Suprapubic skin (tissue), 4 donors: Measurements from ENCODE around the gene NUP50.

Source experiments
- EP300 ChIP-seq: sonication (generic); formaldehyde crosslinking; IDR thresholded peaks from one replicate; pipeline ENCODE4 v1.6.1; 2017; ENCODE audit warnings: antibody characterized with exemption
- POLR2A ChIP-seq, 2 donors: fragments of 450-650 bp; IDR thresholded peaks; one replicate each; pipeline ENCODE4 v1.6.1; 2017; ENCODE audit warnings: antibody characterized with exemption in 2 of 2, mild to moderate bottlenecking in 2 of 2, moderate library complexity in 2 of 2
- POLR2AphosphoS5 ChIP-seq, 3 donors: sonication (generic); formaldehyde crosslinking; IDR thresholded peaks; one replicate each; pipeline ENCODE4 v1.6.1; 2017; ENCODE audit warnings: antibody characterized with exemption in 3 of 3
- TF ChIP-seq, protein P1 (sequence below), 2 donors: fragments of 200-600 bp in 1 of 2; fragments of 450-650 bp in 1 of 2; sonication (generic) in 1 of 2; IDR thresholded peaks; one replicate each; pipeline ENCODE4 v1.5.1; 2016 to 2019; ENCODE audit warnings: antibody characterized with exemption in 2 of 2, mild to moderate bottlenecking in 1 of 2, moderate library complexity in 1 of 2

DNA sequence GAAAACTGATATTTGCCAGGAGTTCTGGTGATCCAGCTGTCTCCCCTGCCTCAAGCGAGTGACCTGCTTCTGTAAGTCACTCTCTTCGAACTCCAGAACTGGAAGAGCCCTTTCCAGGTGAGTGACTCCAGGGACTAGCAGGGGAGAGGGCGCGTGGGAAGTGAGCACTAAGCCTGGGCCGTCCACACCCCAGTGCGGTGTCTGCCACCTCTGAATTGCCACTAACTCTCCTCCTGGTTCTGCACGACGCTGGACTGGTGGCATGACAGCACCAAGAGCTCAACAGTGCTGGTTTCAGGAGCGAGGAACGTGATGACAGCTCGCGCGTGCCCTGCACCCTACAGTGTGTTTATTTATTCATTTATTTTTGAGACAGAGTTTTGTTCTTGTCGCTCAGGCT, 54.1 kb downstream of the NUP50 start:
- TF ChIP-seq POLR2AphosphoS5 (IDR thresholded peaks at IDR 0.05) (no peak), EP300 (no peak), POLR2A (IDR thresholded peaks at IDR 0.05) (no peak)
- TF ChIP-seq, protein P1, sequence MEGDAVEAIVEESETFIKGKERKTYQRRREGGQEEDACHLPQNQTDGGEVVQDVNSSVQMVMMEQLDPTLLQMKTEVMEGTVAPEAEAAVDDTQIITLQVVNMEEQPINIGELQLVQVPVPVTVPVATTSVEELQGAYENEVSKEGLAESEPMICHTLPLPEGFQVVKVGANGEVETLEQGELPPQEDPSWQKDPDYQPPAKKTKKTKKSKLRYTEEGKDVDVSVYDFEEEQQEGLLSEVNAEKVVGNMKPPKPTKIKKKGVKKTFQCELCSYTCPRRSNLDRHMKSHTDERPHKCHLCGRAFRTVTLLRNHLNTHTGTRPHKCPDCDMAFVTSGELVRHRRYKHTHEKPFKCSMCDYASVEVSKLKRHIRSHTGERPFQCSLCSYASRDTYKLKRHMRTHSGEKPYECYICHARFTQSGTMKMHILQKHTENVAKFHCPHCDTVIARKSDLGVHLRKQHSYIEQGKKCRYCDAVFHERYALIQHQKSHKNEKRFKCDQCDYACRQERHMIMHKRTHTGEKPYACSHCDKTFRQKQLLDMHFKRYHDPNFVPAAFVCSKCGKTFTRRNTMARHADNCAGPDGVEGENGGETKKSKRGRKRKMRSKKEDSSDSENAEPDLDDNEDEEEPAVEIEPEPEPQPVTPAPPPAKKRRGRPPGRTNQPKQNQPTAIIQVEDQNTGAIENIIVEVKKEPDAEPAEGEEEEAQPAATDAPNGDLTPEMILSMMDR (IDR thresholded peaks at IDR 0.05) = no peak
